Stimulated activated CD8-positive, alpha-beta memory T cell treated with anti-CD3 and anti-CD28 coated beads, Interleukin-15, amount 100 ng/mL, for 4 hours (primary cell): Measurements from ENCODE around the gene BCL11A.

Source experiments
- DNase-seq, 2 donors: peaks; one replicate each; pipeline ENCODE4 v3.0.0-alpha.2; 2020; ENCODE audit warnings: low read depth in 2 of 2

Gene BCL11A

DNA sequence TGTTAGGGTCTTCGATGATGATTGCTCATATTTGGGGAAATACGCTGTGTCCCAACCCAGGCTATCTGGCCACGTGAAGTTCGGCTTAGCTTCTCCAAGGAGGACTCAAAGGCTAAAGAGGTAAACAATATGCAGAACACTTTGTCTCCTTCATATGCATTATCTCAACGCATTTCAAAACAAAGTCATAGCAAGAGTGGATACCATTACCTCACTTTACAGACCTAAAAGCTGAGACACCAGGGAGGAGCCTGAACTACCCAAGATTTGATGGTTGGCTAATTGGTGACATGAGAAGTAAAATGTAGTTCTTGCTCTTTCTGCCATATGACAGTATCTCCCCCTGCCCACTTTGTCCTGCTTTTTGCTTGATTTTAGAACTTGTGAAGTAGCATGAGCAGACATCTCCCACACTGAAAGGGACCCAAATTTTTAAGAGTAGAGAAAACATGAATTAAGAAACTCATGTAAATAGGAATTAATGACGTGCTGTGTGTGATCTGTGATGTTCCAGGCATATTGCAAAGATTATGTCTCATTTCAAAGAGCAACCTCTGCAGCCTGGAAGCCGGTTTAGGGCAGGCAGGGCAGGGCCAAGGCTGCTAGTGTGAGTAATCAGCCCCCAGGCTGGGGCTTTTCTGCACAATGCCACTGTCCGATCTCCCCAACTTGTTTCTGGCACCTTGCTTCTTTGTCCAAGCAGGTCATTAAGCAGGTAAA lies 144.5 kb downstream of the BCL11A start:
- DNase-seq = no peak

DNA sequence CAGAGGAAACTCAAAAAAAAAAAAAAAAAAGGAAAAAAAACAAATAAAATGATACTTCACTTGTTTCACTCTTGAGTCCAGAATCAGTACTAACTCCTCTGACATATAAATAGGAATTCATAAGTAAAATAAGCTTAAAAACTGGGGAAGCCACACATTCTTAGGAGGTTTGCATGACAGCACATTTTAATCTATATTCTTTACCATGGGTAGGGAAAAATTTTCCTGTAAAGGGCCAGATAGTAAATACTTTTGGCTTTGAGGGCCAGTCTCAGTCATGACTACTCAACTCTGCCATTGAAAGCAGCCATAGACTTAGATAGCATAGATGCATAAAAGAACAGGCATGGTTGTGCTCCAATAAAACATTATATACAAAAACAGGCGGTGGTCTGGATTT lies 145.2 kb downstream of the BCL11A start:
- DNase-seq = no peak

DNA sequence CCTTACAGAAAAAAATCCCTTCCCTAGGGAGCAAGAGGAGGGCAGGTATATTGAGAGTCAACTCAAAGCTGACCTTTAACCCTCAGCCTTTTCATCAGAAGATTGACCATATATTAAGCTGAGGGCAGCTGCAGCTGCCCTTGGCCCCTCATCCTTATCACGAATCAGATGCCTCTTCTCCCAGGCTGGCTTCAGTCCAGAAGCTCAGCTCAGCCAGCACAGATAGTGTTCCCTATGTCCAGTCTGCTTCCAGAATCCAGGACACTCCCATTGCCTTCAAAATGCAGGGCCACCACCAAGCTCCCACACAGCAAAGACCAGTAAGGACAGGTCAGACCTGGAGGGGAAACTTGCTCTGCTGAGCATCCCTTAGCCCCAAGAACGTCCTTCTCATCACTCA lies 146.1 kb downstream of the BCL11A start:
- no peak for DNase-seq

DNA sequence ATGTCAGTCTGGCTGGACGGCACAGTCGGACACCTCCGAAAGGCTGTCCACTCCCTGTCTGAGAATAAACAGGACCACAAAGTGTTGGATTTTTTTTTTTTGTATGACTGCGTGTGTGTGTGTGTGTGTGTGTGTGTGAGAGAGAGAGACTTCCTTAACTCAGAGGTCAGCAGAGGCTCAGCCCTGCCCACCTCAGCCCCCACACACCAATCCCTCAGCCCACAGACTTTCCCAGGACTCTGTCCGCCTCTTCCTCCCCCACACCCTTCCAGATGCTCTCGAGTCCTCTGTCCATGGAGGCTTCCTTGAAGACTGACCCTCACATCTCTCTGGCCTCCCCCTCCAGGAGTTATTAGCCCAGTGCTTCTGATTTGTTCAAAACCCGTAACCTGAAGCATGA lies 147.3 kb downstream of the BCL11A start:
- DNase-seq = no peak

DNA sequence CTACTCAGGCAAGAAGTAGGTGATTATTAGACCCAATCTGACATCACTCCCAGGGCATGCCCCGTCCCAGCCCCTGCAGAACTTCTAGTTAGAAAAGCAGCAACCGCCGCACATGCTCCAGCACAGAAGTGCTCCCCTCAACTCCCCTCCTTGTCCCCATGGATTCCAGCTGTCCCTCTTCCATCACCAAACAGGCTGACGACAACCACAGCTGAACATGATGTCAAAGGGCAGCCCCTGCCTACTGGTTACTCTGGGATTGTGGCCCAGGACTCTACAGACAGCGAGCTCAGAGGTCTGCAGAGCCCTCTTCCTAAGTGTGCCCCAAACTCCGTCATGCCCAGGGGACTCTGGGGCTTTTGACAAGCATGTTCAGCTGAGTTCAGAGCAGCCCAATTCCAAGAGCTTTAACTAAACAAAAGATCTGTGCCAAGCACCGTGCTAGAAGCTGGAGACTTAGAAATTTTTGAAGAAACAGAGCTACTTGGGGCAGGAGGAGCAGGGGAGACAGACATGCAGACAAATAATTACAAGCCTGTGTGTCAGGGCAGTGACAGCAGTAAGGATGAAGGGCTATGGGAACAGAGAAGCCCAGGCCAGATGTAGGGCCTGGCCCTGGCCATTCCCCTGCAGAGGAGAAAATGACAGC lies 148.1 kb downstream of the BCL11A start:
- no peak for DNase-seq
